Left renal pelvis (tissue), 4 donors: Measurements from ENCODE around the gene ITGB8. TPM values are rescaled to one million over a fixed set of nuclear protein-coding genes. Genes with fewer than 3 reads are reported as not detected.

Source experiments
- DNase-seq, 4 donors: peaks; one replicate each; pipeline ENCODE4 v3.0.0-alpha.2; 2013; ENCODE audit warnings: low read depth in 4 of 4, low spot score in 3 of 4
- polyA plus RNA-seq, 4 donors: library from polyadenylated mRNA; unstranded; fragments of 120-200 nt; gene quantifications; one replicate each; pipeline ENCODE4 v1.2.1, GENCODE V29; 2013; ENCODE audit not compliant: insufficient read length in 4 of 4

ITGB8 gene
- polyA plus RNA-seq, 4 donors, result 14.4 to 48.0 (median 47.0) TPM

- DNase-seq, result peak in 3 of 4 donors; percentile 26 to 46 (median 45)
Observed at GRCh38 chr7:20307119-20307518, 23.6 kb upstream of the ITGB8 start.

GRCh38 chr7:20307901-20308300 is 22.8 kb upstream of the ITGB8 start:
- no peak for DNase-seq

- DNase-seq, result no peak
Observed at GRCh38 chr7:20310301-20310700, 20.4 kb upstream of the ITGB8 start.

- no peak for DNase-seq
Observed at GRCh38 chr7:20310963-20311742, 19.5 kb upstream of the ITGB8 start.

GRCh38 chr7:20311743-20312042 is 19.0 kb upstream of the ITGB8 start:
- no peak for DNase-seq

- DNase-seq, result no peak
Observed at GRCh38 chr7:20312562-20312961, 18.1 kb upstream of the ITGB8 start.

- no peak for DNase-seq
Observed at GRCh38 chr7:20313626-20314025, 17.1 kb upstream of the ITGB8 start.

- DNase-seq, result no peak
Observed at GRCh38 chr7:20314198-20314597, 16.5 kb upstream of the ITGB8 start.

GRCh38 chr7:20316706-20317105 is 14.0 kb upstream of the ITGB8 start:
- no peak for DNase-seq

- no peak for DNase-seq
Observed at GRCh38 chr7:20317413-20317812, 13.3 kb upstream of the ITGB8 start.

- DNase-seq, result no peak
Observed at GRCh38 chr7:20318933-20319332, 11.8 kb upstream of the ITGB8 start.

GRCh38 chr7:20320322-20320721 is 10.4 kb upstream of the ITGB8 start:
- DNase-seq, result no peak

GRCh38 chr7:20320786-20321185 is 9.9 kb upstream of the ITGB8 start:
- no peak for DNase-seq

- DNase-seq, result no peak
Observed at GRCh38 chr7:20323595-20323994, 7.1 kb upstream of the ITGB8 start.

- DNase-seq, result no peak
Observed at GRCh38 chr7:20326342-20326741, 4.4 kb upstream of the ITGB8 start.

GRCh38 chr7:20327055-20327454 is 3.6 kb upstream of the ITGB8 start:
- DNase-seq, result no peak

GRCh38 chr7:20328027-20328426 is 2.7 kb upstream of the ITGB8 start:
- no peak for DNase-seq

- no peak for DNase-seq
Observed at GRCh38 chr7:20328692-20329091, 2.0 kb upstream of the ITGB8 start.

GRCh38 chr7:20329389-20330238 is 1.1 kb upstream of the ITGB8 start:
- DNase-seq, result peak in 3 of 4 donors; percentile 68 to 78 (median 76)

- peak in 2 of 4 donors; percentile 32 to 55 for DNase-seq
Observed at GRCh38 chr7:20330928-20331909, 519 bp downstream of the ITGB8 start.
